AG08395 (cell line): ENCODE results near the gene CIP2A.
A peak's percentile ranks its signal among the peaks of the same experiment; 100 is the strongest.
"Not testable (repeated sequence)": the region's sequence is repeated elsewhere in the genome, so short reads cannot be mapped to it uniquely, and the experiment has no call there.

Source experiments
- DNase-seq: peaks from one replicate; pipeline ENCODE4 v3.0.0; 2012; ENCODE audit warnings: mixed read lengths, low spot score

CIP2A gene

GRCh38 chr3:108589081-108589997, at the start of gene CIP2A, which contains the start of gene DZIP3:
Gene CIP2A, minus strand, starts transcription at chr3:108589438. Its CDS starts 63 bp downstream, at chr3:108589375.
Gene DZIP3, plus strand, starts transcription at chr3:108589722. Its CDS starts 15,685 bp downstream, at chr3:108605407.
- peak; percentile 90 for DNase-seq

- DNase-seq, result no peak
These were observed 40.7 kb upstream of the CIP2A start for GRCh38 chr3:108629974-108630373.

- no peak for DNase-seq
These were observed 34.3 kb upstream of the CIP2A start for GRCh38 chr3:108623504-108623903.

- DNase-seq, result no peak
These were observed 31.0 kb upstream of the CIP2A start for GRCh38 chr3:108620250-108620649.

- not testable (repeated sequence) for DNase-seq
These were observed 26.9 kb upstream of the CIP2A start for GRCh38 chr3:108616090-108616489.

GRCh38 chr3:108610651-108611050, 21.4 kb upstream of the CIP2A start:
- DNase-seq, result no peak

GRCh38 chr3:108608750-108609149, 19.5 kb upstream of the CIP2A start:
- DNase-seq, result no peak

- no peak for DNase-seq
These were observed 16.3 kb upstream of the CIP2A start for GRCh38 chr3:108605491-108605890.

GRCh38 chr3:108605028-108605427, 15.8 kb upstream of the CIP2A start:
- DNase-seq, result no peak

GRCh38 chr3:108603691-108604090, 14.5 kb upstream of the CIP2A start:
- DNase-seq, result no peak

- no peak for DNase-seq
These were observed 13.7 kb upstream of the CIP2A start for GRCh38 chr3:108602935-108603294.

- DNase-seq, result no peak
These were observed 13.2 kb upstream of the CIP2A start for GRCh38 chr3:108602249-108602934.

- DNase-seq, result no peak
These were observed 10.6 kb upstream of the CIP2A start for GRCh38 chr3:108599677-108600409.

- DNase-seq, result no peak
These were observed 9.1 kb upstream of the CIP2A start for GRCh38 chr3:108598375-108598774.

GRCh38 chr3:108595321-108595720, 6.1 kb upstream of the CIP2A start:
- no peak for DNase-seq

- DNase-seq, result peak; percentile 2
These were observed 1.2 kb upstream of the CIP2A start for GRCh38 chr3:108590460-108590859.

- no peak for DNase-seq
These were observed 723 bp upstream of the CIP2A start for GRCh38 chr3:108589998-108590323.

- no peak for DNase-seq
These were observed 637 bp downstream of the CIP2A start for GRCh38 chr3:108588601-108589000.

- no peak for DNase-seq
These were observed 11.2 kb downstream of the CIP2A start for GRCh38 chr3:108578064-108578463.

GRCh38 chr3:108569336-108569735, 19.9 kb downstream of the CIP2A start:
- DNase-seq, result no peak

GRCh38 chr3:108566599-108566998, 22.6 kb downstream of the CIP2A start:
- no peak for DNase-seq

GRCh38 chr3:108565506-108565905, 23.7 kb downstream of the CIP2A start:
- DNase-seq, result no peak

GRCh38 chr3:108564564-108564963, 24.7 kb downstream of the CIP2A start:
- no peak for DNase-seq
